GM12892 (cell line): ENCODE results near the gene RSL24D1.

Experiments used
- POLR2A ChIP-seq: IDR thresholded peaks from 2 replicates; pipeline ENCODE4 v1.6.1; 2011; ENCODE audit warnings: low read depth, low read length, control low read depth
- POLR2AphosphoS5 ChIP-seq: IDR thresholded peaks from 2 replicates; pipeline ENCODE4 v1.6.1; 2011; ENCODE audit warnings: low read depth, low read length, control low read depth
- TAF1 ChIP-seq: IDR thresholded peaks from 2 replicates; pipeline ENCODE4 v1.6.1; 2011; ENCODE audit warnings: low read depth, mild to moderate bottlenecking, control low read depth, low read length, borderline replicate concordance

DNA sequence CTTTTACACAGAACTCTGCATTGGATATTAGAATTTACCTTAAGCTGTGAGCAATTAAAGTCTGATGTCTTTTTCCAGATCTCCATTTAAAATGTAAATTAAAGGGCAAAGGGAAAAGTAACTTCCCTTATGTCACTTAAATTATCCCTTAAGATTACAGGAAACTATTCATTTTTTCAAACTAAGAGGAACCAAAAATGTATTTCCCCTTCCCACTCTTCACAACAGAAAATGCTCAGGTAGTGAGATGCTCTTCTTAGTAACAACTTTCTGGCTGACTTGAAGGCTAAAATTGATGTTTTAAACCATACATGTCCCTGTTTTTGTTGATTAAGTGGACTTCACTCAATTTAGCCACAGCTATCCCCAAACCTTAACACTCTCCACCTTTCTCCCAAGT, 17.6 kb downstream of the RSL24D1 start:
- TF ChIP-seq POLR2A (peak; percentile 40; the same call in 1 of the 2 replicates), POLR2AphosphoS5 (peak; percentile 47; the same call in 1 of the 2 replicates), TAF1 (no peak)
